T-cell (primary cell): ENCODE data around the gene CCDC88C. TPM values are rescaled to one million over a fixed set of nuclear protein-coding genes. Genes with fewer than 3 reads are reported as not detected.

Source experiments
- ATAC-seq, 4 experiments: fragments of 200-7000 bp in 3 of 4; fragments of 150-1000 bp in 1 of 4; cut with Tn5 transposase; replicated peaks in 1 of 4; 1 replicate in 3 of 4; 2 replicates in 1 of 4; pipeline ENCODE4 v1.10.0; 2021; ENCODE audit warnings: moderate library complexity in 3 of 4, mild to moderate bottlenecking in 2 of 4, moderate number of reproducible peaks in 1 of 4
- CTCF ChIA-PET, 2 donors: fragments of 300-600 bp; sonication (Branson Sonifier 250); formaldehyde crosslinking; loops; one replicate each; lab custom pipeline; 2022; ENCODE audit warnings: antibody characterized with exemption in 2 of 2; lab: Charles Lee
- POLR2A ChIA-PET, 2 donors: fragments of 300-600 bp; sonication (Branson Sonifier 250); formaldehyde crosslinking; loops; one replicate each; lab custom pipeline; 2022; ENCODE audit warnings: antibody characterized with exemption in 2 of 2; lab: Charles Lee
- DNase-seq, 35 experiments: peaks; one replicate each; pipeline versions ENCODE4 v3.0.0 to v3.0.0-alpha.2; 2013 to 2023
- H3K27ac ChIP-seq: one replicate; pipeline ENCODE4 v1.5.1; 2013; ENCODE audit warnings: low read length
- H3K27me3 ChIP-seq, 2 experiments: replicated peaks in 1 of 2; 1 replicate in 1 of 2; 2 replicates in 1 of 2; pipeline versions ENCODE4 v1.6.1 to v1.7.0; 2013; ENCODE audit warnings: low read length in 1 of 2, mixed read lengths in 1 of 2; ENCODE audit not compliant: control insufficient read depth in 2 of 2, insufficient read depth in 2 of 2; ENCODE audit errors: extremely low read depth in 1 of 2
- H3K36me3 ChIP-seq, 2 donors: 1 replicate in 1 of 2; 2 replicates in 1 of 2; pipeline versions ENCODE4 v1.6.1 to v1.7.0; 2013; ENCODE audit warnings: low read length in 1 of 2; ENCODE audit not compliant: control insufficient read depth in 2 of 2, insufficient read depth in 1 of 2; ENCODE audit errors: extremely low read depth in 1 of 2
- H3K4me1 ChIP-seq, 2 experiments: 1 replicate in 1 of 2; 2 replicates in 1 of 2; pipeline versions ENCODE4 v1.6.1 to v1.7.0; 2013; ENCODE audit warnings: low read length in 2 of 2, mixed read lengths in 1 of 2; ENCODE audit not compliant: insufficient read depth in 2 of 2, control insufficient read depth in 1 of 2; ENCODE audit errors: extremely low read depth in 1 of 2
- H3K4me3 ChIP-seq, 2 donors: 1 replicate in 1 of 2; 2 replicates in 1 of 2; pipeline versions ENCODE4 v1.5.1 to v1.7.0; 2013; ENCODE audit warnings: mild to moderate bottlenecking in 2 of 2, low read length in 1 of 2, moderate library complexity in 1 of 2; ENCODE audit not compliant: control insufficient read depth in 1 of 2; ENCODE audit errors: extremely low read depth in 1 of 2
- H3K9me3 ChIP-seq: 2 replicates; pipeline ENCODE4 v1.7.0; 2013
- H3K27ac Mint-ChIP-seq, 2 donors: one replicate each; pipeline ENCODE4 v1.8.0; 2020 to 2021; ENCODE audit warnings: mild to moderate bottlenecking in 2 of 2, mixed read lengths in 2 of 2
- H3K27me3 Mint-ChIP-seq, 2 donors: one replicate each; pipeline ENCODE4 v1.8.0; 2021 to 2022; ENCODE audit warnings: mixed read lengths in 2 of 2
- H3K36me3 Mint-ChIP-seq: one replicate; pipeline ENCODE4 v1.8.0; 2021; ENCODE audit warnings: mixed read lengths
- H3K4me1 Mint-ChIP-seq, 3 donors: one replicate each; pipeline ENCODE4 v1.8.0; 2020 to 2022; ENCODE audit warnings: mixed read lengths in 3 of 3, mild to moderate bottlenecking in 1 of 3
- H3K4me3 Mint-ChIP-seq, 3 donors: one replicate each; pipeline ENCODE4 v1.8.0; 2020 to 2022; ENCODE audit warnings: mild to moderate bottlenecking in 3 of 3, mixed read lengths in 3 of 3, moderate library complexity in 3 of 3
- H3K9me3 Mint-ChIP-seq, 3 donors: one replicate each; pipeline ENCODE4 v1.8.0; 2020 to 2022; ENCODE audit warnings: mixed read lengths in 3 of 3
- WGBS: methylation state at CpG from one replicate; pipeline ENCODE4 v1.1.5; 2013; ENCODE audit warnings: missing lambda C conversion rate; ENCODE audit not compliant: insufficient coverage; 5-methylcytosine and 5-hydroxymethylcytosine counted together
- total RNA-seq, 35 experiments: library from RNA in 6 of 35; stranded (reverse) in 6 of 35; fragments of 120-200 nt in 1 of 35; gene quantifications; one replicate each; pipeline versions ENCODE4 v1.2.1 to v1.2.4 and lab custom pipeline; 2013 to 2026

Gene CCDC88C
- total RNA-seq, 5 donors from 2014 or later (not counting 1 experiment from before 2014, with no cell fraction given) = 260 to 368 (median 275) TPM

- 85% methylated on average over 9 of the region's 13 CpGs for WGBS
- Histone ChIP-seq H3K27me3 (no peaks in the 10 kb centered on the region), H3K27ac (peak overlapping the region; percentile 22), H3K4me3 (no peak overlapping the region), H3K36me3 (peaks cover 3 to 46% of the 10 kb centered on the region in 2 donors), H3K4me1 (peaks cover 16 to 98% of the 10 kb centered on the region in 2 experiments), H3K9me3 (no peaks in the 10 kb centered on the region)
- Mint-ChIP-seq H3K4me3 (peak overlapping the region in 2 of 3 donors; percentile 0 to 64), H3K27ac (peak overlapping the region; percentile 79 to 85), H3K4me1 (peaks cover 89 to 95% (median 95%) of the 10 kb centered on the region in 3 donors), H3K36me3 (peaks cover 15% of the 10 kb centered on the region), H3K27me3 (no peaks in the 10 kb centered on the region), H3K9me3 (no peaks in the 10 kb centered on the region)
- no peak for DNase-seq
- CTCF ChIA-PET = interaction anchor here in 1 of 2 donors (0.5 to 0.9 kb wide), 2 partner anchors 27 to 727 kb away, joined by 3 read pairs; no protein-coding TSS in a partner anchor
- POLR2A ChIA-PET = no interaction called here
- ATAC-seq = no peak
Observed at GRCh38 chr14:91381801-91382670, 35.6 kb downstream of the CCDC88C start.

- WGBS = no CpG with 5 or more reads among the region's 11 CpGs
- peaks cover 26 to 98% of the 10 kb centered on the region in 2 experiments for H3K4me1 ChIP-seq
- no peak for ATAC-seq
- ChIA-PET CTCF (no interaction called here), POLR2A (no interaction called here)
- no peak overlapping the region for H3K4me3 ChIP-seq
- peaks cover 15% of the 10 kb centered on the region for H3K36me3 Mint-ChIP-seq
- DNase-seq = no peak
- peak overlapping the region in 2 of 3 donors; percentile 3 to 64 for H3K4me3 Mint-ChIP-seq
- H3K36me3 ChIP-seq = peaks cover 7 to 53% of the 10 kb centered on the region in 2 donors
- peak overlapping the region; percentile 87 for H3K27ac ChIP-seq
- no peaks in the 10 kb centered on the region for H3K9me3 Mint-ChIP-seq
- peak overlapping the region; percentile 79 to 85 for H3K27ac Mint-ChIP-seq
- H3K27me3 ChIP-seq = no peaks in the 10 kb centered on the region
- H3K4me1 Mint-ChIP-seq = peaks cover 95 to 97% (median 96%) of the 10 kb centered on the region in 3 donors
- no peaks in the 10 kb centered on the region for H3K9me3 ChIP-seq
- H3K27me3 Mint-ChIP-seq = no peaks in the 10 kb centered on the region
Observed at GRCh38 chr14:91380610-91381371, 36.8 kb downstream of the CCDC88C start.

GRCh38 chr14:91380123-91380522 lies 37.5 kb downstream of the CCDC88C start:
- peaks cover 31 to 98% of the 10 kb centered on the region in 2 experiments for H3K4me1 ChIP-seq
- peaks cover 7 to 57% of the 10 kb centered on the region in 2 donors for H3K36me3 ChIP-seq
- Mint-ChIP-seq H3K9me3 (no peaks in the 10 kb centered on the region), H3K4me3 (peak overlapping the region in 2 of 3 donors; percentile 10 to 64), H3K4me1 (peaks cover 98 to 100% (median 99%) of the 10 kb centered on the region in 3 donors), H3K36me3 (peaks cover 15% of the 10 kb centered on the region), H3K27me3 (no peaks in the 10 kb centered on the region), H3K27ac (peak overlapping the region; percentile 79 to 85)
- ATAC-seq (no peak), DNase-seq (no peak)
- no peaks in the 10 kb centered on the region for H3K9me3 ChIP-seq
- peak overlapping the region; percentile 87 for H3K27ac ChIP-seq
- H3K27me3 ChIP-seq = no peaks in the 10 kb centered on the region
- WGBS = no CpG with 5 or more reads among the region's 5 CpGs
- ChIA-PET CTCF (no interaction called here), POLR2A (interaction anchor here in 1 of 2 donors (0.6 kb wide), 1 partner anchor 400 kb away, joined by 3 read pairs; no protein-coding TSS in a partner anchor)
- no peak overlapping the region for H3K4me3 ChIP-seq

- Mint-ChIP-seq H3K27me3 (no peaks in the 10 kb centered on the region), H3K9me3 (no peaks in the 10 kb centered on the region), H3K27ac (peak overlapping the region; percentile 79 to 92), H3K4me3 (peak overlapping the region in 1 of 3 donors; percentile 64), H3K36me3 (peaks cover 15% of the 10 kb centered on the region), H3K4me1 (peaks cover 98 to 100% (median 99%) of the 10 kb centered on the region in 3 donors)
- H3K4me3 ChIP-seq = no peak overlapping the region
- peak overlapping the region; percentile 87 for H3K27ac ChIP-seq
- no peaks in the 10 kb centered on the region for H3K27me3 ChIP-seq
- 94% methylated on average over 13 of the region's 13 CpGs for WGBS
- CTCF ChIA-PET = no interaction called here
- DNase-seq (no peak), ATAC-seq (no peak)
- peaks cover 7 to 59% of the 10 kb centered on the region in 2 donors for H3K36me3 ChIP-seq
- H3K4me1 ChIP-seq = peaks cover 34 to 98% of the 10 kb centered on the region in 2 experiments
- H3K9me3 ChIP-seq = no peaks in the 10 kb centered on the region
- POLR2A ChIA-PET = no interaction called here
Observed at GRCh38 chr14:91379579-91379932, 38.1 kb downstream of the CCDC88C start.

- ChIA-PET POLR2A (no interaction called here), CTCF (interaction anchor here in 1 of 2 donors (1.0 kb wide), 1 partner anchor 20 kb away, joined by 3 read pairs; no protein-coding TSS in a partner anchor)
- Mint-ChIP-seq H3K27me3 (no peaks in the 10 kb centered on the region), H3K9me3 (no peaks in the 10 kb centered on the region), H3K27ac (peak overlapping the region; percentile 92 to 95), H3K36me3 (peaks cover 11% of the 10 kb centered on the region), H3K4me1 (peaks cover 99 to 100% (median 100%) of the 10 kb centered on the region in 3 donors), H3K4me3 (peak overlapping the region in 1 of 3 donors; percentile 84)
- H3K36me3 ChIP-seq = peaks cover 7 to 63% of the 10 kb centered on the region in 2 donors
- H3K4me1 ChIP-seq = peaks cover 39 to 98% of the 10 kb centered on the region in 2 experiments
- 65% methylated on average over 3 of the region's 11 CpGs for WGBS
- no peak overlapping the region for H3K4me3 ChIP-seq
- H3K27me3 ChIP-seq = no peaks in the 10 kb centered on the region
- ATAC-seq (no peak), DNase-seq (no peak)
- H3K9me3 ChIP-seq = no peaks in the 10 kb centered on the region
- H3K27ac ChIP-seq = peak overlapping the region; percentile 87
Observed at GRCh38 chr14:91378930-91379578, 38.6 kb downstream of the CCDC88C start.
